PC-3 (cell line): ENCODE measurements around the gene ATP8A1. TPM values are rescaled to one million over a fixed set of nuclear protein-coding genes. Genes with fewer than 3 reads are reported as not detected.

ENCODE experiments used
- ATAC-seq: fragments of 200-7000 bp; cut with Tn5 transposase; 2 replicates; pipeline ENCODE4 v1.9.1; 2020; ENCODE audit warnings: mild to moderate bottlenecking, moderate library complexity
- BruUV-seq: library from RNA; stranded (reverse); fragments of 400-500 nt; replicated peaks from 2 replicates; lab custom pipeline; 2021; lab: Mats Ljungman, UMichigan
- CTCF ChIA-PET: fragments of 300-600 bp; sonication (Branson Sonifier 250); formaldehyde crosslinking; loops from one replicate; lab custom pipeline; 2022; ENCODE audit warnings: antibody characterized with exemption; lab: Charles Lee
- POLR2A ChIA-PET: fragments of 300-600 bp; sonication (Branson Sonifier 250); formaldehyde crosslinking; loops from one replicate; lab custom pipeline; 2022; ENCODE audit warnings: antibody characterized with exemption; ENCODE audit not compliant: unreplicated experiment; lab: Charles Lee
- DNase-seq: peaks from one replicate; pipeline ENCODE4 v3.0.0-alpha.2; 2015
- H2AFZ ChIP-seq: fragments of 300-600 bp; sonication (generic); 2 replicates; pipeline ENCODE4 v1.6.0; 2016; ENCODE audit warnings: antibody characterized with exemption, low read length
- H3F3A ChIP-seq: fragments of 300-600 bp; sonication (generic); one replicate; pipeline ENCODE4 v1.6.0; 2017; ENCODE audit warnings: antibody characterized with exemption, low read length, control low read depth, mild to moderate bottlenecking; ENCODE audit not compliant: unreplicated experiment
- H3K27ac ChIP-seq: fragments of 300-600 bp; sonication (generic); 2 replicates; pipeline ENCODE4 v1.5.1; 2016; ENCODE audit warnings: mild to moderate bottlenecking, low read length
- H3K27me3 ChIP-seq: fragments of 300-600 bp; sonication (generic); 2 replicates; pipeline ENCODE4 v1.6.1; 2016; ENCODE audit warnings: low read length, mixed read lengths
- H3K36me3 ChIP-seq: fragments of 300-600 bp; sonication (generic); 2 replicates; pipeline ENCODE4 v1.6.1; 2016; ENCODE audit warnings: low read depth, mixed run types, low read length, mixed read lengths
- H3K4me1 ChIP-seq: fragments of 300-600 bp; sonication (generic); 2 replicates; pipeline ENCODE4 v1.5.1; 2016; ENCODE audit warnings: low read length; ENCODE audit not compliant: insufficient read depth
- H3K4me2 ChIP-seq: fragments of 300-600 bp; sonication (generic); 2 replicates; pipeline ENCODE4 v1.6.0; 2016; ENCODE audit warnings: low read length
- H3K4me3 ChIP-seq: fragments of 300-600 bp; sonication (generic); 2 replicates; pipeline ENCODE4 v1.5.1; 2016; ENCODE audit warnings: mild to moderate bottlenecking, low read length, mixed read lengths
- H3K79me2 ChIP-seq: fragments of 300-600 bp; sonication (generic); 2 replicates; pipeline ENCODE4 v1.6.1; 2017; ENCODE audit warnings: low read length, mixed read lengths
- H3K9ac ChIP-seq: fragments of 300-600 bp; sonication (generic); 2 replicates; pipeline ENCODE4 v1.6.0; 2016; ENCODE audit warnings: mild to moderate bottlenecking, low read length
- H3K9me2 ChIP-seq: fragments of 300-600 bp; sonication (generic); replicated peaks from 2 replicates; pipeline ENCODE4 v1.6.1; 2016; ENCODE audit warnings: mixed run types, low read length, mixed read lengths
- H3K9me3 ChIP-seq: fragments of 300-600 bp; sonication (generic); 2 replicates; pipeline ENCODE4 v1.6.1; 2016; ENCODE audit warnings: low read length, mixed read lengths
- H4K20me1 ChIP-seq: fragments of 300-600 bp; sonication (generic); 2 replicates; pipeline ENCODE4 v1.6.1; 2016; ENCODE audit warnings: low read length, mixed read lengths
- EZH2 ChIP-seq: fragments of 300-600 bp; sonication (generic); IDR thresholded peaks from one replicate; pipeline ENCODE4 v1.6.1; 2017; ENCODE audit warnings: antibody characterized with exemption, mild to moderate bottlenecking, low read length; ENCODE audit not compliant: unreplicated experiment
- EZH2phosphoT487 ChIP-seq: fragments of 300-600 bp; sonication (generic); IDR thresholded peaks from 2 replicates; pipeline ENCODE4 v1.6.1; 2018; ENCODE audit warnings: mild to moderate bottlenecking, antibody characterized with exemption, low read length, borderline replicate concordance
- intact Hi-C: fragments of 100-400 bp; cut with micrococcal nuclease; formaldehyde crosslinking; loops from 2 replicates; pipeline ENCODE4 v1.9.0; 2023
- total RNA-seq: library from RNA; depleted of rRNA; stranded (reverse); fragments of >200 nt; gene quantifications from 2 replicates; pipeline ENCODE4 v1.2.3, GENCODE V29; 2014
- TF ChIP-seq, protein P1 (sequence below): fragments of 300-600 bp; sonication (generic); conservative IDR thresholded peaks from 2 replicates; pipeline ENCODE4 v1.5.1; 2017; ENCODE audit warnings: antibody characterized with exemption, low read depth, mild to moderate bottlenecking, low read length

The ATP8A1 gene
- total RNA-seq, 1 experiment from 2014 or later: 3.9 TPM

DNA sequence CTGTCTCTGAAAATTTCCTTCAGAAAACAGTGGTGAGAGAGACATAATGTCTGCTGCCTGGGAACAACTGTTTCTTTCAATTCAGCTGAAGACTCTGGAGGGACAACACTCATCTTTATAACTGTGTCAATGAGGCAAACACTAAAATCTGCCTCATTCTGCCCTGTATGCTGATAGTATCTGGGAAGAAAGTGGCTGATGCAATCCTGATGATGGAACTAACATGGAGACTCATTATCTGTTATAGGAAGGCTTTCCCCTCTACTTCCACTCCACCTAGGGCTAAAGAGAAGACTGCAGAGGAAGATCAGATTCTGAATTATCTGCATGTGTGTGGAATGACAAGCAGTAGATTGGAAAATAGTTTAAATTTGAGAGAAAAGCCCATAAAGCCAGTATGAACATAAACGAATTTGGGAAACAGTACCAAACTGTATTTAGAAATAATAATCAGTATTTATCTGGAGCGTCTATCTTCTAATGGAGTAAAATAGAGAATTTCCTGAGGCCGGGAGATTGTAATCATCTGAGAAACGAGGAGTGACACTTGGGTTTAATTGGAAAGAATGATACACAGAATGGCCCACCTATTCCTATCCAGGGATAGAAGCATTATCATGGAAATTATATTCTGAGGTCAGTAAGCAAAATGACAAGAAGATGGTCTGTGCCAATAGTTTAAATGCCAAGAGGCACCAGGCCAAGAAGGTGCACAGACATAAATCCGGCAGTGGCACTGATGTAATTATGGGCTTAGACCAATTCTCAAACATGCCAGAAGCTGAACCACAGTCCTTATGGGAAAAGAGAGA lies 174.2 kb downstream of the ATP8A1 start:
- POLR2A ChIA-PET: no interaction called here
- Histone ChIP-seq H3K27me3 (no peaks in the 10 kb centered on the region), H3K9ac (no peak overlapping the region), H3K4me2 (no peak overlapping the region), H3K9me3 (no peaks in the 10 kb centered on the region), H3K4me1 (peaks cover 28% of the 10 kb centered on the region), H3F3A (no peaks in the 10 kb centered on the region), H3K36me3 (no peaks in the 10 kb centered on the region), H2AFZ (no peak overlapping the region), H4K20me1 (no peaks in the 10 kb centered on the region), H3K9me2 (no peaks in the 10 kb centered on the region), H3K79me2 (no peaks in the 10 kb centered on the region), H3K27ac (no peak overlapping the region), H3K4me3 (no peak overlapping the region)
- ATAC-seq (no peak), DNase-seq (no peak)
- TF ChIP-seq EZH2phosphoT487 (no peak), EZH2 (no peak)
- TF ChIP-seq, protein P1, sequence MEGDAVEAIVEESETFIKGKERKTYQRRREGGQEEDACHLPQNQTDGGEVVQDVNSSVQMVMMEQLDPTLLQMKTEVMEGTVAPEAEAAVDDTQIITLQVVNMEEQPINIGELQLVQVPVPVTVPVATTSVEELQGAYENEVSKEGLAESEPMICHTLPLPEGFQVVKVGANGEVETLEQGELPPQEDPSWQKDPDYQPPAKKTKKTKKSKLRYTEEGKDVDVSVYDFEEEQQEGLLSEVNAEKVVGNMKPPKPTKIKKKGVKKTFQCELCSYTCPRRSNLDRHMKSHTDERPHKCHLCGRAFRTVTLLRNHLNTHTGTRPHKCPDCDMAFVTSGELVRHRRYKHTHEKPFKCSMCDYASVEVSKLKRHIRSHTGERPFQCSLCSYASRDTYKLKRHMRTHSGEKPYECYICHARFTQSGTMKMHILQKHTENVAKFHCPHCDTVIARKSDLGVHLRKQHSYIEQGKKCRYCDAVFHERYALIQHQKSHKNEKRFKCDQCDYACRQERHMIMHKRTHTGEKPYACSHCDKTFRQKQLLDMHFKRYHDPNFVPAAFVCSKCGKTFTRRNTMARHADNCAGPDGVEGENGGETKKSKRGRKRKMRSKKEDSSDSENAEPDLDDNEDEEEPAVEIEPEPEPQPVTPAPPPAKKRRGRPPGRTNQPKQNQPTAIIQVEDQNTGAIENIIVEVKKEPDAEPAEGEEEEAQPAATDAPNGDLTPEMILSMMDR: no peak
- CTCF ChIA-PET: no interaction called here
- intact Hi-C loops: no loop called here
- BruUV-seq: no TSS peak

DNA sequence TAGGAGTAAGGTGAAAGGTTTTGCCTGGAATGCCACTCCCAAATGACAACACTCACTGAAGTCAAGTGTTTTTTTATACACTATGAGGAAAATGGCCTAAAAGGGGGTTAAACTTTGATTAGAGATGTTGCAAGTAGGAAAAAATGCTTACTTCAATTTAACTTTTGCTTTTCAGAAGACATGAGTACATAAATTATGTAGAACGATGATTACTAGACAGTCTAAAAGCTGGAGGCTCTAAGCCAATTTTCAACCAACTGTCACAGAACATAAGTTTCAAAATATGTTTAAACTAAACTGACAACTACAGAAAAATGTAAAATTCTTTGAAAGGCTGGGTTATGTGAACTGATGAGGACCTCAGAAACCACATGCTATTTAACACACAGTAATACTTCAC lies 176.2 kb downstream of the ATP8A1 start:
- H3K9me2 ChIP-seq: no peaks in the 10 kb centered on the region
- intact Hi-C loops: no loop called here
- no peaks in the 10 kb centered on the region for H3K36me3 ChIP-seq
- no peak for DNase-seq
- no peak for ATAC-seq
- no peaks in the 10 kb centered on the region for H3F3A ChIP-seq
- no peak overlapping the region for H3K9ac ChIP-seq
- H3K4me2 ChIP-seq: no peak overlapping the region
- no peak overlapping the region for H3K4me3 ChIP-seq
- H3K4me1 ChIP-seq: peaks cover 28% of the 10 kb centered on the region
- no TSS peak for BruUV-seq
- TF ChIP-seq, protein P1: no peak
- TF ChIP-seq EZH2phosphoT487 (no peak), EZH2 (no peak)
- H3K9me3 ChIP-seq: no peaks in the 10 kb centered on the region
- POLR2A ChIA-PET: no interaction called here
- no peaks in the 10 kb centered on the region for H4K20me1 ChIP-seq
- H3K79me2 ChIP-seq: no peaks in the 10 kb centered on the region
- no peak overlapping the region for H3K27ac ChIP-seq
- CTCF ChIA-PET: no interaction called here
- H3K27me3 ChIP-seq: no peaks in the 10 kb centered on the region
- no peak overlapping the region for H2AFZ ChIP-seq

DNA sequence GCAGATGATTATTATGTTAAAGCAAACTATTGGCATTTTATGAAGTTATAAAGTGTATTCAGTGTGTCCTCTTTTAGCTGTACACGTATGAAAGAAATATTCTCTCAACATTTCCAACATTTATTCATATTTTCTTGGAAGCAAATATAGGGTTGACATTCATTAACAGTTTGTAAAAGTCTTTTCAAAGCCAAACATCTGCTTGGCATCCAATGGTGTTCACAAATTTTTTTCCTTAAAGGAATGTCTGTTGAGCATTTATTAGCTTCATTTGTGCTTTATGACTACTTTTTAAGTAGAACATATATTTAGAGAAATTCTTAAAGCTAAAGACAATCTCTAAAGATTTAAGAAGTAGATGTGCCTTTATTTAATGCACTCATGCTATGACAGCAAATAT lies 176.6 kb downstream of the ATP8A1 start:
- no TSS peak for BruUV-seq
- H3K9ac ChIP-seq: no peak overlapping the region
- peaks cover 28% of the 10 kb centered on the region for H3K4me1 ChIP-seq
- no peaks in the 10 kb centered on the region for H3K36me3 ChIP-seq
- H2AFZ ChIP-seq: no peak overlapping the region
- H3F3A ChIP-seq: no peaks in the 10 kb centered on the region
- no peaks in the 10 kb centered on the region for H3K9me2 ChIP-seq
- H3K9me3 ChIP-seq: no peaks in the 10 kb centered on the region
- TF ChIP-seq, protein P1: no peak
- TF ChIP-seq EZH2 (no peak), EZH2phosphoT487 (no peak)
- no peaks in the 10 kb centered on the region for H3K79me2 ChIP-seq
- ATAC-seq (no peak), DNase-seq (no peak)
- CTCF ChIA-PET: no interaction called here
- POLR2A ChIA-PET: no interaction called here
- H3K4me3 ChIP-seq: no peak overlapping the region
- intact Hi-C loops: no loop called here
- H3K27ac ChIP-seq: no peak overlapping the region
- H4K20me1 ChIP-seq: no peaks in the 10 kb centered on the region
- H3K27me3 ChIP-seq: no peaks in the 10 kb centered on the region
- H3K4me2 ChIP-seq: no peak overlapping the region
